Measurements from ENCODE around the gene LAMC2. TPM values are rescaled to one million over a fixed set of nuclear protein-coding genes. Genes with fewer than 3 reads are reported as not detected.
A peak's percentile ranks its signal among the peaks of the same experiment; 100 is the strongest.

LAMC2 gene
- total RNA-seq, 4 donors from 2014 or later, result 2.6 to 23.3 (median 7.3) TPM

DNA sequence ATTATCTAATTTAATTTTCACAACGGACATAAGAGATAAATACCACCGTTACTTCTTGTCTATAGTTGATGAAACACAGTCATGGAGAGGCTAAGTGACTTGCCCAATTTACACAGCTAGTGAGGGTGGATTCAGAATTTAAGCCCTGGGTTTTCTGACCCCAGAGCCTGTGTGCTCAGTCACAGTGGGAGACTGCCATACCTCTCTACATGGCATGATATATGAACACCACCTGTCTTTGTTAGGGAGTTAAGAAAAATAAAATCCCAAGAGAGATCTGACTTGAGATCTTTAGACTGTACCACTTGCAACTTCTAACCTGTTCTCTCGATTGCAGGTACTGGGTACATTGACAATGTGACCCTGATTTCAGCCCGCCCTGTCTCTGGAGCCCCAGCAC is 40.3 kb downstream of the LAMC2 start:
- ATAC-seq (ENCODE audit: low FRiP score) (no peak), DNase-seq (ENCODE audit: low spot score) (no peak)
- TF ChIP-seq, protein P1, sequence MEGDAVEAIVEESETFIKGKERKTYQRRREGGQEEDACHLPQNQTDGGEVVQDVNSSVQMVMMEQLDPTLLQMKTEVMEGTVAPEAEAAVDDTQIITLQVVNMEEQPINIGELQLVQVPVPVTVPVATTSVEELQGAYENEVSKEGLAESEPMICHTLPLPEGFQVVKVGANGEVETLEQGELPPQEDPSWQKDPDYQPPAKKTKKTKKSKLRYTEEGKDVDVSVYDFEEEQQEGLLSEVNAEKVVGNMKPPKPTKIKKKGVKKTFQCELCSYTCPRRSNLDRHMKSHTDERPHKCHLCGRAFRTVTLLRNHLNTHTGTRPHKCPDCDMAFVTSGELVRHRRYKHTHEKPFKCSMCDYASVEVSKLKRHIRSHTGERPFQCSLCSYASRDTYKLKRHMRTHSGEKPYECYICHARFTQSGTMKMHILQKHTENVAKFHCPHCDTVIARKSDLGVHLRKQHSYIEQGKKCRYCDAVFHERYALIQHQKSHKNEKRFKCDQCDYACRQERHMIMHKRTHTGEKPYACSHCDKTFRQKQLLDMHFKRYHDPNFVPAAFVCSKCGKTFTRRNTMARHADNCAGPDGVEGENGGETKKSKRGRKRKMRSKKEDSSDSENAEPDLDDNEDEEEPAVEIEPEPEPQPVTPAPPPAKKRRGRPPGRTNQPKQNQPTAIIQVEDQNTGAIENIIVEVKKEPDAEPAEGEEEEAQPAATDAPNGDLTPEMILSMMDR (IDR thresholded peaks at IDR 0.05), result no peak

DNA sequence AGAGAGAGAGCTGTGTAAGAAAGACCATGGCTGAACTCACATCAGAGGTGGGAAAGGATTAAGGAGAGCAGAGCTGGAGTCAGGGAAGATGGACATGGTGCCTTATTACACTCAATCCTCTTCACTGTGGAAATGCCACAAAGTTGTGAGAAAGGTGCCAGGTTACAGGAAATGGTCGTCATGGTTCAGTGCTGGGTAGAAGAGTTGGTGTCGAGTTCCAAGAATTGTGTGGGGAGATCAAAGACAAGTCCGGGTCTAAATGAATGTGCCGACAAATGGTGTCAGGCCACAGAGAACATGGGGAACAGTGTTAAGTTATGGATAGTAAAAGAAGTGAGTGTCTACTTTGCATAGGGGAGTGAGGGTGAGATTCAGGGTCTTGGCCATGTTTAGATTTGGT is 40.9 kb downstream of the LAMC2 start:
- no peak for DNase-seq (ENCODE audit: low spot score)
- ATAC-seq (ENCODE audit: low FRiP score), result no peak
- TF ChIP-seq, protein P1 (IDR thresholded peaks at IDR 0.05), result no peak

DNA sequence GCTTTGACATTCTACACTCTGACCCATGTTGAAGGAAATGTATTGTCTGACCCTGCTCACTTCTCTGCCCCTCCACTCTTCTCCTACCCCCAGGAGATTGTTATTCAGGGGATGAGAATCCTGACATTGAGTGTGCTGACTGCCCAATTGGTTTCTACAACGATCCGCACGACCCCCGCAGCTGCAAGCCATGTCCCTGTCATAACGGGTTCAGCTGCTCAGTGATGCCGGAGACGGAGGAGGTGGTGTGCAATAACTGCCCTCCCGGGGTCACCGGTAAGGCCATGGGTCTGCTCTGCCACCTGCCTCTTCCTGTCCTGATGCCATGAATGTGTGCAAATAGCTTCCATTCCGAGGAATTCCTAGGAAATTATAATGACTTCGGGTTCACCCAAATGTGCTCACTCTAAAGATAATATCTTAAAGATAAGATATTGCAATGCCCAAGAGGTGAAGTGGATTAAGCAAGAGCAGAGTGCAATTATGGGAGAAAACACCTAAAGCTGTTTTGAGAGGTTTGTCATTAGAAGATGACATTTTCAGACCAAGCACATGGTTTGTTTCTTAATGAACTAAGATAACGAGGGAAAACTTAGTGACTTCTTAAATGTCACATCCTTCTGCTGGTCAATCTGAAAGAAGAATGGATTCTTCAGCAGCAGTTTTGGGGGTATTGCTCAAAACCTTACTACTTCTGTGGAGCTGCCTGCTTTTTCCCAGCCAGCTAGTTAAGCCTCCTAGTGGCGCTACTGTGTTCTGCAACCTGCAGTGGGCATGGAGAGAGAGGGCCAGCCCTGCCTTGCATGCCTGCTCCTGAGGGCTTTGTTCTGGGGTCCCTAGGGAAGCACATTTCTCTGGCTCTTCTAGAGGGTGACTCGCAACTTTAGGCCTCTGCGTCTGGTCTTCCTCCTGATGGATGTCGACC is 41.6 kb downstream of the LAMC2 start:
- no peak for ATAC-seq (ENCODE audit: low FRiP score)

DNA sequence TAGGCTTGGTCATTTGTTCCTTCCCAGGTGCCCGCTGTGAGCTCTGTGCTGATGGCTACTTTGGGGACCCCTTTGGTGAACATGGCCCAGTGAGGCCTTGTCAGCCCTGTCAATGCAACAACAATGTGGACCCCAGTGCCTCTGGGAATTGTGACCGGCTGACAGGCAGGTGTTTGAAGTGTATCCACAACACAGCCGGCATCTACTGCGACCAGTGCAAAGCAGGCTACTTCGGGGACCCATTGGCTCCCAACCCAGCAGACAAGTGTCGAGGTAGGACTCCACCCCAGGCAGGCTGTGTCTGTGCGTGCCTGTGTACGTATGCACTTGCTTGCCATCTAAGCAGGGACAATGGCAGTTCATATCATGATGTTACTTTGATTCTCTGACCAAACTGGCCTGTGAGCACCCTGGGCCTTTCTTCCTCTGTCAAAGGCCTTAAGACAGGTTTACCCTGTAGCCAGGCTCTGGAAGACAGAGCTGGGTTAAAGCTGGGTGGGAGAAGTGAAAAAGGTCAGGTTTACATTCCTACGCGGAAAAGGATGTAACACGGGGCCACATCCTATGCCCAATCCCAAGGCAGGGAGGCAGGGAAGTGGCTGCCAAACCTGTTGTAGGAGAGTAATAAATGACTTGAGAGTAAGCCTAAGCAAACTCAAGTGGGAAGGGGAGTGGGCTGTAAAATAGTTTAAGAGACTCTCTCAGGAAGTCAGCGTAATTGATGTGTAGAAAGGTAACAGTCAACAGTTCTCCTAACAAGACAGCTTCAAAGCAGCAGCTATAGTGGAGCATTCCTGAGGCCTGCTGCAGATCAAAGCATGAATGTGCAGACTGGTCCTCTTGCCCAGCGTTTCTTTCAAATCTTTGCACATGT is 42.5 kb downstream of the LAMC2 start:
- no peak for DNase-seq (ENCODE audit: low spot score)
- ATAC-seq (ENCODE audit: low FRiP score), result no peak
- TF ChIP-seq, protein P1 (IDR thresholded peaks at IDR 0.05), result no peak

More for the DNA sequence above, 41.6 kb downstream of the LAMC2 start:
- no peak for DNase-seq (ENCODE audit: low spot score)
- TF ChIP-seq, protein P1 (IDR thresholded peaks at IDR 0.05), result peak in 2 of 3 donors; percentile 36 to 39

DNA sequence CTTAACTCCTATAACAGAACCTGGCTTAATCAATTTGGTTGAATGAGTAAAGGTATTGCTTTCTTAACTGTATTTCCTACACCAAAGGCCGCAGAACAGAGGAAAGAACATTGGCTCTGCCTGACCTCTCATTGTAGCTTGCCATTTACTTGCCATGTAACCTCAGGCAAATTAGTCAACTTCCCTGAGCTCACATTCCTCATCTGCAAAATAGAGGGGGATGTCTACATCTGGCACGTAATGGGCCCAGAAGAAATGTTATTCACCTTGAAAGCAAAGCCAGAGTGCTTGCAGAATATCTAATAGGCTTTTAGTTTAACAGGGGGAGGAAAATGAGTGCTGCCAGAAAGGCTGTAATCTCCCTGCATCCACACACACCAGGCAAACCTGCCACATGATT is 44.3 kb downstream of the LAMC2 start:
- TF ChIP-seq, protein P1 (IDR thresholded peaks at IDR 0.05), result no peak
- ATAC-seq (ENCODE audit: low FRiP score) (peak; percentile 28), DNase-seq (ENCODE audit: low spot score) (no peak)

DNA sequence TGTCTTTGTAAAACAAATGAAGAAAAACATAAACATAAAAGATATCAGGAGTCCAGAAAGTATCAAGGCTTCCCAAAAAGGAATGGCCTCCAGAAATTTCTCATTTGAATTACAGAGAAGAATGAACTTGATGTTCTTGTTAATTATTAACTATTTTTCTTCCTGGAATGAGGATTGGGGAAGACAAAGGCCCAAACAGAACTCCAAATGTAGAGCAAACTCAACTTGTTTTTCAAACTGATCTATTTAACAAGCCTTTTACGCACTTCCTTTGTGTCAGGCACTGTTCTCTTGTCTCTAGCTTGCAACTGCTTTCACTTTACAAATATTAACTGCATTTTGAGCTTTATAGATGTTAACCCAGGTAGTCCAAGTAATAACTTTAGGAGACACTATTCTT is 45.5 kb downstream of the LAMC2 start:
- DNase-seq (ENCODE audit: low spot score) (no peak), ATAC-seq (ENCODE audit: low FRiP score) (no peak)
- TF ChIP-seq, protein P1 (IDR thresholded peaks at IDR 0.05), result no peak
